Measurements from ENCODE around the gene MACO1. TPM values are rescaled to one million over a fixed set of nuclear protein-coding genes. Genes with fewer than 3 reads are reported as not detected.

Gene MACO1
- total and polyA plus RNA-seq, 2 of the 8 experiments (the other 6 are each of a cell fraction or from before 2014, with no cell fraction given): 3.5 to 15.1 TPM

DNA sequence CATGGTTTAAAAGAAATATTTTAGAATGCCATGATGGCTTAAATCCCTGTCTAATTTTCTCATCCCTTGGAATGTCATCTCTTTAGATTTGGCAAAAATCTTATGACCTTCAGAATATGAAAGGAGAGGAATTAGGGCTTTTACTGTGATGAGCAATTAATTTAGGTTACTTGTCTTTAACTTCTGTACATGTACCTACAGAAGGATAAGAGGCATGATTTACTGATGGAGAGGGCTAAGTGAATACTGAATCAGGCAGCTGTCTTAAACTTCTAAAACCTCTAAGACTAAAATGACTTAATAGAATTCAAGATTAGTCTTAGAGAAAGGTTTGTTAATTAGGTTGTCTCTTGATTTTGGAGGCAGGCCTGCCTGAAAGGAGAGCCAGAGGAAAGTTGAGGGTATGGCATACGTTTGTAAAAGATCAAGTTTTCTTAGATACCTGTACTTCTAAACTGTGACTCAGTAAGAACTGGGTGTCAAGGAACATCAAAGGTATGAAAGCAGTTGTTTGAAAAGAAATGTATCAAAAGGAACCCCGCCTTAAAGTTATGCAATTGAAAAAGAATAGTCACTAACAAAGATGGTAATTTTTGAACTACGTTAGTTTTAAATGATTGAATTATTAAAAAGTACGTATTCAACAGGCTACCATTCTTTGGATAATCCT is 12.5 kb downstream of the MACO1 start:
- no peak overlapping the region for H4K91ac ChIP-seq (replicated peaks; ENCODE audit: insufficient read length, low read length)
- H3K4me2 ChIP-seq (ENCODE audit: insufficient read depth in 1 of 2, low read depth in 2 of 2, low read length in 2 of 2): no peak overlapping the region
- no peak overlapping the region for H2BK20ac ChIP-seq (ENCODE audit: low read length)
- no peaks in the 10 kb centered on the region; the same call in 1 of the 2 replicates for H3K23me2 ChIP-seq (ENCODE audit: low read depth, low read length)
- H3K36me3 ChIP-seq (ENCODE audit: control insufficient read depth in 2 of 4, insufficient read depth in 4 of 4, low read length in 3 of 4): no peaks in the 10 kb centered on the region
- no peak overlapping the region for H2AFZ ChIP-seq (ENCODE audit: low read length)
- no peak overlapping the region for H3K4ac ChIP-seq (replicated peaks; ENCODE audit: insufficient read length, low read depth, low read length)
- no peak for TF ChIP-seq EP300 (IDR thresholded peaks at IDR 0.05; ENCODE audit: borderline replicate concordance in 1 of 2, low read depth in 2 of 2, low read length in 2 of 2)
- TF ChIP-seq MAFK (IDR thresholded peaks at IDR 0.05; ENCODE audit: low read depth, low read length): no peak
- WGBS, 2 experiments (ENCODE audit: extremely low coverage in 1 of 2, insufficient coverage in 1 of 2, insufficient read length in 1 of 2, insufficient replicate concordance in 2 of 2, low coverage in 1 of 2, low lambda C conversion rate in 2 of 2, missing lambda C conversion rate in 1 of 2): 91% methylated on average over 4 of the region's 4 CpGs; no CpG with 5 or more reads in 1 of the 2 experiments
- H3K27ac ChIP-seq (ENCODE audit: low read depth, low read length): no peak overlapping the region
- CTCF ChIA-PET (ENCODE audit: partially characterized antibody): interaction anchor here (0.6 to 0.7 kb wide), 3 partner anchors 19 to 74 kb away, joined by 3 to 7 read pairs (median 4); no protein-coding TSS in a partner anchor
- H2BK5ac ChIP-seq (ENCODE audit: low read depth, low read length): no peak overlapping the region
- no peak overlapping the region for H3K9ac ChIP-seq (replicated peaks in 1 of 4; ENCODE audit: extremely low read depth in 1 of 4, low read depth in 3 of 4, low read length in 3 of 4)
- H3K79me1 ChIP-seq (ENCODE audit: low read depth, low read length): 0 out of 2 replicates have a peak, but pooled peaks cover 4% of the 10 kb centered on the region
- no peak overlapping the region for H3K18ac ChIP-seq (ENCODE audit: extremely low read depth, low read length)
- H3K27me3 ChIP-seq (replicated peaks in 1 of 4; ENCODE audit: control insufficient read depth in 3 of 4, extremely low read depth in 1 of 4, insufficient read depth in 3 of 4, low read length in 3 of 4): no peaks in the 10 kb centered on the region
- H2AK5ac ChIP-seq (ENCODE audit: low read depth, low read length): no peak overlapping the region
- no peak overlapping the region for H3K14ac ChIP-seq (ENCODE audit: insufficient read length)
- FAIRE-seq (no peak), DNase-seq (ENCODE audit: low read depth in 1 of 2, low spot score in 2 of 2) (no peak)
- H4K8ac ChIP-seq (ENCODE audit: extremely low read depth, insufficient read depth, low read length): no peak overlapping the region
- POLR2A ChIA-PET (ENCODE audit: partially characterized antibody): no interaction called here
- H2BK15ac ChIP-seq (ENCODE audit: low read length): no peak overlapping the region
- H3K4me3 ChIP-seq (ENCODE audit: extremely low read depth in 1 of 4, insufficient read depth in 2 of 4, low read depth in 3 of 4, low read length in 4 of 4): no peak overlapping the region
- H2BK12ac ChIP-seq (ENCODE audit: low read depth, low read length): no peak overlapping the region
- H3K4me1 ChIP-seq (replicated peaks in 1 of 4; ENCODE audit: control insufficient read depth in 3 of 4, insufficient read depth in 4 of 4, low read length in 3 of 4): peaks cover 0 to 4% (median 0%) of the 10 kb centered on the region in 4 experiments; a peak in 2 of 7 replicates
- H3K79me2 ChIP-seq (ENCODE audit: control insufficient read depth in 1 of 2, insufficient read depth in 2 of 2, low read length in 2 of 2): peaks cover 0 to 23% of the 10 kb centered on the region in 2 experiments; a peak in 2 of 4 replicates
- peaks cover 0 to 5% of the 10 kb centered on the region in 2 experiments for H4K20me1 ChIP-seq (replicated peaks in 1 of 2; ENCODE audit: control insufficient read depth in 1 of 2, insufficient read depth in 2 of 2, low read length in 2 of 2)
- H3K56ac ChIP-seq (replicated peaks; ENCODE audit: insufficient read length, low read depth, low read length): no peak overlapping the region
- H2BK120ac ChIP-seq (replicated peaks; ENCODE audit: low read depth, low read length): no peak overlapping the region
- no peak overlapping the region for H3K23ac ChIP-seq (ENCODE audit: insufficient read length)
- no peaks in the 10 kb centered on the region for H3K9me3 ChIP-seq (ENCODE audit: insufficient read depth in 2 of 2, low read depth in 1 of 2, low read length in 1 of 2)
- H4K5ac ChIP-seq (ENCODE audit: insufficient read length, low read depth, low read length): no peak overlapping the region
